Esophagus (tissue), 2 donors: ENCODE measurements around the gene ZIC4. TPM values are rescaled to one million over a fixed set of nuclear protein-coding genes. Genes with fewer than 3 reads are reported as not detected.

Experiments used
- H3K27ac ChIP-seq, 2 donors: one replicate each; pipeline ENCODE4 v1.5.1; 2013; ENCODE audit warnings: low read depth in 2 of 2, mild to moderate bottlenecking in 2 of 2, inconsistent platforms in 1 of 2, low read length in 1 of 2, moderate library complexity in 1 of 2
- H3K27me3 ChIP-seq, 2 donors: one replicate each; pipeline ENCODE4 v1.6.1; 2013; ENCODE audit warnings: low read length in 2 of 2, control low read depth in 1 of 2, mild to moderate bottlenecking in 1 of 2; ENCODE audit not compliant: insufficient read depth in 2 of 2, control insufficient read depth in 1 of 2
- H3K36me3 ChIP-seq, 2 donors: one replicate each; pipeline ENCODE4 v1.6.1; 2013; ENCODE audit warnings: low read length in 1 of 2; ENCODE audit not compliant: control insufficient read depth in 2 of 2, insufficient read depth in 2 of 2
- H3K4me1 ChIP-seq, 2 donors: one replicate each; pipeline ENCODE4 v1.6.1; 2013; ENCODE audit warnings: low read length in 1 of 2; ENCODE audit not compliant: control insufficient read depth in 2 of 2, insufficient read depth in 2 of 2
- H3K4me3 ChIP-seq, 2 donors: one replicate each; pipeline ENCODE4 v1.5.1; 2013; ENCODE audit warnings: low read length in 2 of 2, mild to moderate bottlenecking in 2 of 2, low read depth in 1 of 2, moderate library complexity in 1 of 2
- H3K9me3 ChIP-seq, 2 donors: one replicate each; pipeline ENCODE4 v1.6.1; 2013; ENCODE audit warnings: mild to moderate bottlenecking in 2 of 2, low read depth in 1 of 2, low read length in 1 of 2, moderate library complexity in 1 of 2; ENCODE audit not compliant: control insufficient read depth in 2 of 2, insufficient read depth in 1 of 2
- WGBS, 2 donors: extraction: QIAGEN DNeasy Blood & Tissue Kit; methylation state at CpG; one replicate each; pipeline ENCODE4 v1.1.7; 2013; 5-methylcytosine and 5-hydroxymethylcytosine counted together
- polyA plus RNA-seq, 2 donors: library from polyadenylated mRNA; stranded (reverse); fragments of 200-250 nt; gene quantifications; one replicate each; pipeline ENCODE4 v1.2.3, GENCODE V29; 2013
- donor health status: healthy with polysubstance abuse.
- donor health status: Bipolar disorder and iron deficiency.

The ZIC4 gene
- polyA plus RNA-seq, 2 donors = not detected

DNA sequence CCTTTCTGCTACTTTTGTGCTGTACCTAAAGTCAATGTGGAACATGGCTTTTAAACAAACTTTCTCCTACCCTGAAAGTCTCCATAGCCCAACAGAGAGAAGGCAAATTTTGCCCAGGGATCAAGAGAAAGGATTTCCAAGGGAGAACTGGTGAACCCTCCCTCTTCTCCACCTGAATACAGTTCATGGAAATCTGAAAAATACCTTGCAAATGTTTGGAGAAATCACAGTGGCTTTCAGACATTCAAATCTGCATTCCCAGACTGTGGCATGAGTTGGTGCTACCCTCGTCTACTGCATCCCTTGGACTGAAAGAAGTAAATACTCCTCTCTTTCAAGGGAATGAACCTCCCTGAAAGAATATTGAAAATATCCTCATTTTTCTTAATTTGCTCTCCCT is 38.7 kb downstream of the ZIC4 start:
- Histone ChIP-seq H3K27me3 (peaks cover 2 to 15% of the 10 kb centered on the region in 2 donors), H3K4me1 (no peaks in the 10 kb centered on the region), H3K36me3 (no peaks in the 10 kb centered on the region), H3K27ac (no peak overlapping the region), H3K4me3 (no peak overlapping the region), H3K9me3 (no peaks in the 10 kb centered on the region)
- WGBS, 2 donors = 9 to 16% methylated on average over 1 of the region's 1 CpG

GRCh38 chr3:147365196-147366115 is 40.9 kb downstream of the ZIC4 start:
- Histone ChIP-seq H3K4me1 (no peaks in the 10 kb centered on the region), H3K9me3 (no peaks in the 10 kb centered on the region), H3K4me3 (no peak overlapping the region), H3K27ac (no peak overlapping the region), H3K36me3 (no peaks in the 10 kb centered on the region), H3K27me3 (peaks cover 2 to 13% of the 10 kb centered on the region in 2 donors)
- 41 to 47% methylated on average over 6 of the region's 6 CpGs for WGBS, 2 donors

DNA sequence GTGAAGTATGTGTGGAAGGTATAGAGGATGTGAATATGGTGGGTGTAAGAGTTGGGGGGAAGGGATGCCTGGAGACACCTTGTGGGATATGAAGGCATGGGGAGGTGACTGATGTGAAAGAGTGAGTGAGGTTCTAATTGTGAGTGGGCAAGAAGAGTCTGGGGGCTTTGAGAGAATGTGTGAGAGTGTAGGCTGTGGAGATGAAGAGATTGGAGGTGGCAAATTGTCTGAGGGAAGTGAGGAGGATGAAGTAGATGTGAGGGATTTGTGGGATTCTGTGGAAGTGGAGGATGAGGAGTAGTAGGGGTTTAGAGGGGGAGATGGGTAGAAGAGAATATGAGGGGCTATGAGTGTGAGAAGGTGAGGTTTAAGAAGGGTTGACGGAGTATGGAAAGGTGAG is 41.6 kb downstream of the ZIC4 start:
- H3K27ac ChIP-seq = no peak overlapping the region
- no peaks in the 10 kb centered on the region for H3K9me3 ChIP-seq
- H3K27me3 ChIP-seq = peaks cover 2 to 10% of the 10 kb centered on the region in 2 donors
- no peak overlapping the region for H3K4me3 ChIP-seq
- no peaks in the 10 kb centered on the region for H3K36me3 ChIP-seq
- WGBS, 2 donors = 25 to 29% methylated on average over 1 of the region's 1 CpG
- H3K4me1 ChIP-seq = no peaks in the 10 kb centered on the region

GRCh38 chr3:147361454-147362420 is 44.6 kb downstream of the ZIC4 start:
- Histone ChIP-seq H3K27me3 (peaks cover 0 to 16% of the 10 kb centered on the region in 2 donors), H3K4me3 (no peak overlapping the region), H3K4me1 (no peaks in the 10 kb centered on the region), H3K27ac (no peak overlapping the region), H3K36me3 (no peaks in the 10 kb centered on the region), H3K9me3 (peaks cover 0 to 6% of the 10 kb centered on the region in 2 donors)
- 10 to 13% methylated on average over 12 of the region's 12 CpGs for WGBS, 2 donors

GRCh38 chr3:147360646-147361453 is 45.5 kb downstream of the ZIC4 start:
- H3K4me3 ChIP-seq = no peak overlapping the region
- no peaks in the 10 kb centered on the region for H3K4me1 ChIP-seq
- 8 to 10% methylated on average over 21 of the region's 21 CpGs for WGBS, 2 donors
- H3K36me3 ChIP-seq = no peaks in the 10 kb centered on the region
- peaks cover 6 to 19% of the 10 kb centered on the region in 2 donors for H3K27me3 ChIP-seq
- H3K9me3 ChIP-seq = peaks cover 0 to 6% of the 10 kb centered on the region in 2 donors
- no peak overlapping the region for H3K27ac ChIP-seq

DNA sequence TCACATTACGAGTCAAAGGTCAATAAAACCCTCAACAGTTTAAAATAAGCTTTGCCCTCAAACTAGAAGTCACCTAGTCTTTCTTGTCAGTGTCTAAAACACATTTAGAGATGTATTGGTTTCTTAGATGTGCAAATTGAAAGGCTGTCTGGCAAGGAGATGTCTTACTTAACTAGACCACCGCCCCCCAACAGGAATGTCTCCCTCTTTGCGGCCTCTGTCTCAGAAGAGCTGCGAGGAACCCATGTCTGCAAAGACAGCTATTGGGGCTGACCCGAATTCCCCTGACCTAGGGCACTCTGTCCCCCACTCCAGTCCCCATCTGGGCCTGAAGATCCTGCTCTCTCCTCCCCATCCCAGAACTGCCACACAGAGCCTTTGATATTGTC is 46.3 kb downstream of the ZIC4 start:
- no peak overlapping the region for H3K4me3 ChIP-seq
- peaks cover 9 to 23% of the 10 kb centered on the region in 2 donors for H3K27me3 ChIP-seq
- H3K9me3 ChIP-seq = peaks cover 0 to 6% of the 10 kb centered on the region in 2 donors
- no peaks in the 10 kb centered on the region for H3K36me3 ChIP-seq
- WGBS, 2 donors = 30 to 31% methylated on average over 5 of the region's 5 CpGs
- no peaks in the 10 kb centered on the region for H3K4me1 ChIP-seq
- H3K27ac ChIP-seq = no peak overlapping the region

- no peak overlapping the region for H3K27ac ChIP-seq
- no peaks in the 10 kb centered on the region for H3K36me3 ChIP-seq
- H3K4me1 ChIP-seq = no peaks in the 10 kb centered on the region
- H3K9me3 ChIP-seq = peaks cover 3 to 6% of the 10 kb centered on the region in 2 donors
- H3K4me3 ChIP-seq = no peak overlapping the region
- peaks cover 9 to 23% of the 10 kb centered on the region in 2 donors for H3K27me3 ChIP-seq
- WGBS, 2 donors = 11 to 12% methylated on average over 45 of the region's 45 CpGs
Observed at GRCh38 chr3:147359177-147360050, 46.9 kb downstream of the ZIC4 start.

DNA sequence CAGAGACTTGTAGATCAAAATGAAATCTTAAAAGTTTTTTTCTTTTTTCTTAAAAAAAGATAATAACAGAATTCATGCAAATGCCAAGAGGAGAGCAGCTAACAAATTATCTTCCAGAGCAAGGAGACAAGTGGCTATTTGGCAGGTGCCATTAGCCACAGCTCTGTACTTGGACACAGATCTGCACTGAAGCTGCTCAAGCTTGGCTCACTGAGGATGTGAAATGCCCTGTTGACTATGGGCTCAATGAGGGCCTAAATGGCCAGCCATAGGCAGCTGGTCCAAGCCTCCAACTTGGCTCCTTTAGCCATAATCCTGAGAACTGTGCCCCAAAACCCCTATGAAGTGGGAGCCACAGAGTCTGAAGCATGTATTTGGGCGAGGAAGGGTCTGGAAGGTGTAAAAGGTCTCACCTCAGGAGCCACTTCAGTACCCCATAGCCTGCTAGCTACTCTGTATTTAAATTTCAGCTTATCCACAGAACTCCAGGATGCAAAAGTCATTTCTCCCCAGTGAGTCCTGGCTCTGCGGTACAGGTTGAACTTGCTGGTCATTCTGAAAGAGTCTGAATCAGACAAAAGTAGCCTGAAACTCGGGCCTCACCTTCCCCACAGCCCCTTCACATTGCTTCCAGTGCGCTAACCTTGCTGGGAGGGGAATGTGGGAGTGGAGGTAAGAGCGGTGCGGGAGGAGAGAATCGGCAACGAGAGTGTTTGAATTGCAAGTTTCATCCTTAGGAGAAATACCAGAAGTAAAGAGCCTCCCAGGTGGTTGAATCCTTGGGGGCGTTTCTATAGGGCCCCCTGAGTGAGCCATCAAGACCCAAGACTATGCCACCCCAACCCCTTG is 48.0 kb downstream of the ZIC4 start:
- peaks cover 3 to 6% of the 10 kb centered on the region in 2 donors for H3K9me3 ChIP-seq
- H3K27ac ChIP-seq = no peak overlapping the region
- H3K4me3 ChIP-seq = no peak overlapping the region
- peaks cover 9 to 23% of the 10 kb centered on the region in 2 donors for H3K27me3 ChIP-seq
- H3K4me1 ChIP-seq = no peaks in the 10 kb centered on the region
- no peaks in the 10 kb centered on the region for H3K36me3 ChIP-seq
- WGBS, 2 donors = 4 to 6% methylated on average over 9 of the region's 9 CpGs
